ENCODE results near the gene FAM83G. TPM values are rescaled to one million over a fixed set of nuclear protein-coding genes. Genes with fewer than 3 reads are reported as not detected.

The FAM83G gene
- total RNA-seq, 1 donor from 2014 or later: 36.1 TPM

GRCh38 chr17:19010729-19011505 lies 6.4 kb upstream of the FAM83G start:
- intact Hi-C loops (cut with DNase I): no loop called here
- Histone ChIP-seq H3K27me3 (no peaks in the 10 kb centered on the region), H3K4me3 (no peak overlapping the region)

GRCh38 chr17:19009970-19010369 lies 5.4 kb upstream of the FAM83G start:
- no peak overlapping the region for H3K27ac ChIP-seq

More at GRCh38 chr17:19010729-19011505, 6.4 kb upstream of the FAM83G start:
- TF ChIP-seq POLR2AphosphoS5 (IDR thresholded peaks at IDR 0.05; ENCODE audit: insufficient read depth in 1 of 2, low read depth in 1 of 2) (peak in 1 of 2 donors; percentile 22), POLR2A (IDR thresholded peaks at IDR 0.05) (no peak)
- TF ChIP-seq, protein P1, sequence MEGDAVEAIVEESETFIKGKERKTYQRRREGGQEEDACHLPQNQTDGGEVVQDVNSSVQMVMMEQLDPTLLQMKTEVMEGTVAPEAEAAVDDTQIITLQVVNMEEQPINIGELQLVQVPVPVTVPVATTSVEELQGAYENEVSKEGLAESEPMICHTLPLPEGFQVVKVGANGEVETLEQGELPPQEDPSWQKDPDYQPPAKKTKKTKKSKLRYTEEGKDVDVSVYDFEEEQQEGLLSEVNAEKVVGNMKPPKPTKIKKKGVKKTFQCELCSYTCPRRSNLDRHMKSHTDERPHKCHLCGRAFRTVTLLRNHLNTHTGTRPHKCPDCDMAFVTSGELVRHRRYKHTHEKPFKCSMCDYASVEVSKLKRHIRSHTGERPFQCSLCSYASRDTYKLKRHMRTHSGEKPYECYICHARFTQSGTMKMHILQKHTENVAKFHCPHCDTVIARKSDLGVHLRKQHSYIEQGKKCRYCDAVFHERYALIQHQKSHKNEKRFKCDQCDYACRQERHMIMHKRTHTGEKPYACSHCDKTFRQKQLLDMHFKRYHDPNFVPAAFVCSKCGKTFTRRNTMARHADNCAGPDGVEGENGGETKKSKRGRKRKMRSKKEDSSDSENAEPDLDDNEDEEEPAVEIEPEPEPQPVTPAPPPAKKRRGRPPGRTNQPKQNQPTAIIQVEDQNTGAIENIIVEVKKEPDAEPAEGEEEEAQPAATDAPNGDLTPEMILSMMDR (IDR thresholded peaks at IDR 0.05): no peak
- no peak for DNase-seq (ENCODE audit: extremely low spot score in 2 of 2)
- Histone ChIP-seq H3K4me1 (peaks cover 14% of the 10 kb centered on the region), H3K36me3 (no peaks in the 10 kb centered on the region), H3K27ac (peak overlapping the region; percentile 53), H3K9me3 (no peaks in the 10 kb centered on the region)

GRCh38 chr17:19006698-19007097 lies 2.1 kb upstream of the FAM83G start:
- Histone ChIP-seq H3K27ac (no peak overlapping the region), H3K27me3 (no peaks in the 10 kb centered on the region), H3K36me3 (no peaks in the 10 kb centered on the region), H3K9me3 (no peaks in the 10 kb centered on the region), H3K4me3 (no peak overlapping the region), H3K4me1 (peaks cover 39% of the 10 kb centered on the region)
- TF ChIP-seq POLR2A (IDR thresholded peaks at IDR 0.05) (no peak), POLR2AphosphoS5 (IDR thresholded peaks at IDR 0.05; ENCODE audit: insufficient read depth in 1 of 2, low read depth in 1 of 2) (no peak)
- TF ChIP-seq, protein P1 (IDR thresholded peaks at IDR 0.05): no peak
- no peak for DNase-seq (ENCODE audit: extremely low spot score in 2 of 2)
- intact Hi-C loops (cut with DNase I): no loop called here

More at GRCh38 chr17:19009970-19010369, 5.4 kb upstream of the FAM83G start:
- Histone ChIP-seq H3K4me3 (no peak overlapping the region), H3K27me3 (no peaks in the 10 kb centered on the region), H3K36me3 (no peaks in the 10 kb centered on the region), H3K4me1 (peaks cover 18% of the 10 kb centered on the region), H3K9me3 (no peaks in the 10 kb centered on the region)
- no peak for DNase-seq (ENCODE audit: extremely low spot score in 2 of 2)
- TF ChIP-seq, protein P1 (IDR thresholded peaks at IDR 0.05): no peak
- no peak for TF ChIP-seq POLR2AphosphoS5 (IDR thresholded peaks at IDR 0.05; ENCODE audit: insufficient read depth in 1 of 2, low read depth in 1 of 2)
- TF ChIP-seq POLR2A (IDR thresholded peaks at IDR 0.05): no peak
- intact Hi-C loops (cut with DNase I): no loop called here

DNA sequence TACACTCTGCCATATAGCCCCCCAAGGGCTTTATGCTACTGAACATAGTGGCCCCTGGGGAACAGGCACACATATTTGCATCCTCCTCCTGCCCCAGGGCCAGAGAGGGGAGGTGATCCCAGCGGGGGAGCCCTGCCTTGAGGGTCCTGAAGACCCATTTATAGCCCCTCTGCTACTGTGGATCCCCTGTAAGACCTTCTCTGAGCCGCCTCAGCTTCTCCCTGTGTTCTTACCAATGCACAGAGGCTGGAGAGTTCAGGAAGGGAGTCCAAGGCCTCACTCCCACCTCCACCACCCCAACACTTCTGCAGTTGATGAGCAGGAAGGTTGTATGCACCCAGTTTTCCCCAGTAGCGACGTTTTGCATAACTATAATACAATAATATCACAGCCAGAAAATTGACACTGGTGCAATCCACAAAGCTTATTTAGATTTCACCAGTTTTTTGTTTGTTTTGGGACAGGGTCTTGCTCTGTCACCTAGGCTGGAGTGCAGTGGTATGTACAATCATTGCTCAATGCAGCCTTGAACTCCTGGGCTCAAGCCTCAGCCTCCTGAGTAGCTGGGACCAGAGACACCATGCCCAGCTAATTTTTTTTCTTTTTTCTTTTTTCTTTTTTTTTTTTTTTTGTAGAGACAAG lies 1.3 kb upstream of the FAM83G start:
- no peak overlapping the region for H3K4me3 ChIP-seq
- no peak for TF ChIP-seq POLR2AphosphoS5 (IDR thresholded peaks at IDR 0.05; ENCODE audit: insufficient read depth in 1 of 2, low read depth in 1 of 2)
- no peaks in the 10 kb centered on the region for H3K36me3 ChIP-seq
- H3K4me1 ChIP-seq: peaks cover 39% of the 10 kb centered on the region
- H3K27me3 ChIP-seq: no peaks in the 10 kb centered on the region
- intact Hi-C loops (cut with DNase I): no loop called here
- no peak for DNase-seq (ENCODE audit: extremely low spot score in 2 of 2)
- no peak overlapping the region for H3K27ac ChIP-seq
- H3K9me3 ChIP-seq: no peaks in the 10 kb centered on the region

DNA sequence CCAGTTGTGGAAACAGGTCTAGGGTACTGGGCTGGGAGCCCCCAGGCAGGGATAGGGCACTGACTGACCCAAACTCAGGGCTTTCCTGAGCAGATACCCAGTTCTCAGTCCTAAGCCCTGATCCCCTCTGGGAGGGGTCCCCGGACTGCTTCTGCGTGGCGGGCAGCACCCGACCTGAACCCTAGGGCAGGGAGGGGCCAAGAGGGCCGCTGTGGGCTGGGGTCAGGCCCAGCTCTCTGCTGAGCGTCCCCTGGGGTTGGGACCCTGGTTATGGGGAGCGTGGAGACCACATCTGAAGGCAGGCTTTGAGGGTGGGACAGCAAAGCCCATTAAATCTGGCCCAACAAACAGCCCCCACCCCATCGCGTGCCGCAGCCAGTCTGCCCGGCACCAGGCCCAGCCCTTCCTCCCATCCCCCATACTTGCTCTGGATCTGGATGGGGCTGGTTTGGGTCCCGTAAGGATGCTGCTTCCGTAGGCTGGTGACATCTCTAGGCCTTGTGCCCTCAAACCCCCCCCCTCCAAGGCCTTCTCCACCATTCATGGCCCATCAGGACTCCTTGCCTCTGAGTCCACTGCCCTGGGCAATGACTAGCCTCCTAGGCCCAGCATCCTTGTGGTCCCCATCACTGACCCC lies 691 bp upstream of the FAM83G start:
- no peaks in the 10 kb centered on the region for H3K36me3 ChIP-seq
- no peak for DNase-seq (ENCODE audit: extremely low spot score in 2 of 2)
- peak overlapping the region; percentile 63 to 79 for H3K4me3 ChIP-seq
- peak overlapping the region; percentile 91 for H3K27ac ChIP-seq
- intact Hi-C loops (cut with DNase I): no loop called here
- H3K4me1 ChIP-seq: peaks cover 39% of the 10 kb centered on the region
- H3K27me3 ChIP-seq: no peaks in the 10 kb centered on the region
- H3K9me3 ChIP-seq: no peaks in the 10 kb centered on the region
- no peak for TF ChIP-seq POLR2AphosphoS5 (IDR thresholded peaks at IDR 0.05; ENCODE audit: insufficient read depth in 1 of 2, low read depth in 1 of 2)
- TF ChIP-seq, protein P1 (IDR thresholded peaks at IDR 0.05): no peak
- no peak for TF ChIP-seq POLR2A (IDR thresholded peaks at IDR 0.05)
